Limb (tissue), 2 donors: ENCODE measurements around the gene GUCA1A.
"Not testable (repeated sequence)": the region's sequence is repeated elsewhere in the genome, so short reads cannot be mapped to it uniquely, and the experiment has no call there.

ENCODE experiments used
- DNase-seq, 2 donors: peaks; one replicate each; pipeline ENCODE4 v3.0.0-alpha.2; 2016; ENCODE audit errors: extremely low spot score in 2 of 2

Gene GUCA1A

DNA sequence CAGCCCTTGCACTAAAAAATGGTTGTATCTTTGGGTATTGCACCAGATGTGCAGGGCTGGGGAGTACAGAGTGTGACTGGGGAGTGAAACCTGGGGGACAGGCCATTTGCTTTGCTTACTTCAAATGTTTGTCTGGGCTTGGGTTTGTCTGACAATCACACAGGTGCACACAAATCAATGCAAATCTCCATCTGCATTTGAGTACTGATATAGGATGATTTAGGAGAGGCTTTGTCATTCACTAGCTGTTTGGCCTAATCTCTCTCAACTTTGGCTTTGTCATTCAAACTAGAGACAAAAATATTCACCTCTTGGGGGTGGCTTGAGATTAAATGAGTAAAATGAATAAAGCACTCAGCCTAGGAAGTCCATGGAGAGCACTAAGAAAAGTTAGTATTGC lies 3.8 kb downstream of the GUCA1A start:
- DNase-seq = no peak

DNA sequence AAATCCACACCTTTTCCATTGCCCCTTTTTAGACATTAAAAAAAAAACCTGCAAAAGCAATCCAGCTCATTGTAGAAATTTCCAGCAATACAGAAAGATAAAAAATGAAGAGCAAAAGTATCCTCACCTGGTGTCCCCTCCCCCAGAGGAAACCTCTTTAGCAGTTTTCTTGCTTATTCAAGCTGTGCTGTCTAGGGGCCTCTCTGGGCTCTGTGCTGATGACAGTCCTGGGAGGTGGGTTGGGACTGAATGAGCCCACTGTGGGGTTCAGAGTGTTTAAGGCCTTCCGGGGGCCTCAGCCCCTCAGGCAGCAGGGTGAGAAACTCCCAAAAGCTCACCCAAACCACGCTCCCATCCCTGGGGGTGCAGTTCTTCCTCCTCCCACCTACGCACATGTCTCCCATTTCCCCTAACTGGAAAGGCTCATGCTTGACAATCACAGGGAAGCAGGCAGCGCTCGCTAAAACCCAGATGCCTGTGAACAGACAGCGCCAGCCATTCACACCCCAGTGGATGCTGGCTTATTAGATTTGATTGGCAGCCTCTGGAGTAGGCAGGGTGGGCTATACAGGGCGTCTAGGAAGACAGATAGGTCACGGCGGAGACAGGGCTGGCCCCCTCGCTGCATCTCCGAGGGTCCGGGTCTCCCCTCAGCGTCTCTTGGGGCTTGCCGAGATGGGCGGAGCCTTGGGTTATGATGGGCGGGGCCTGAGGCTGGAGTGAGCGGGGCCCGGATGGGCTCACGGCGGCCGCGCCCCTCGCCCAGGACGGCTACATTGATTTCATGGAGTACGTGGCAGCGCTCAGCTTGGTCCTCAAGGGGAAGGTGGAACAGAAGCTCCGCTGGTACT lies 4.6 kb downstream of the GUCA1A start:
- peak in 1 of 2 donors; percentile 67 for DNase-seq

DNA sequence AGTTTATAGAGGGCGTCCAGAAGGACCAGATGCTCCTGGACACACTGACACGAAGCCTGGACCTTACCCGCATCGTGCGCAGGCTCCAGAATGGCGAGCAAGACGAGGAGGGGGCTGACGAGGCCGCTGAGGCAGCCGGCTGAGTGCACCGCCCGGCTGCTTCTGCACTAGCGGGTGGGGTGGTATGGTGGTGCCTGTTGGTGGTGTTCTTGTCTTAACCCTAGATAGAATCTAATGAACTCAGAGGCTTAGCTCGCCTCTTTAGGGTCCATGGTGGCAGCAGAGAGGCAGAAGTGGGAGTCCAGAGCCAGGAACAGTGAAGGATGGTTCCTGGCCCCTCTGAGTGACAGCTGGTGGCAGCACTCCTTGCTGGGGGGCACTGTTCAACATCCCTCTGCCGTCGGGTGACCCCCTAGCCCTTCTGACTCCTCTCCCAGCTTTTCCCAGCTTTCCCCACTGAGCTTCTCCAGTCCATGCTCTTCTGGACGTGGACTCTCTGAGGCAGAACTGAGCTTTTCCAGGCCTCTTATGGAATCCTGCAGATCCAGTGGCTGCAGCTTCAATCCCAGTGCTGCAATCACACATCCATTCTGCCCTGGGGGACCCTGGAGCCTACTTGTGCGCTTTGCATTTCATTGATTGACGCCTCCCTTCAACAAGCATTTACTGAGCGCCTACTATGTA lies 6.2 kb downstream of the GUCA1A start:
- DNase-seq = no peak

DNA sequence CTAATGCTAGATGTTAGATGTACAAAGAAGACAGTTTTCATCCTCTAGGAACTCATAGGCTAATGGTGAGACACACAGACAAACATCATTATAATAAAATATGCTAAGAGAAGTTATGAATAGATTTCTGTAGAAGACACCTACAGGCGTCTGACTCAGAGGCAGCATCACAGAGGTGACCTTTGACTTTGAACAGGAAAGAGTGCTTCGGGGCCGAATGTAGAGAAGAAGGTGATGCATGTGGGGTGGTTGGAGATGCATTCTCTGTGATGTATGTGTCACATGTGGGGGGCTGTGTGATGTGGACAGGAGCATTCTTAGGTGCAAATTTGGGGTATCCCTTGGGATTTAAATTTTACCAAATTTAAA lies 6.8 kb downstream of the GUCA1A start:
- no peak for DNase-seq

DNA sequence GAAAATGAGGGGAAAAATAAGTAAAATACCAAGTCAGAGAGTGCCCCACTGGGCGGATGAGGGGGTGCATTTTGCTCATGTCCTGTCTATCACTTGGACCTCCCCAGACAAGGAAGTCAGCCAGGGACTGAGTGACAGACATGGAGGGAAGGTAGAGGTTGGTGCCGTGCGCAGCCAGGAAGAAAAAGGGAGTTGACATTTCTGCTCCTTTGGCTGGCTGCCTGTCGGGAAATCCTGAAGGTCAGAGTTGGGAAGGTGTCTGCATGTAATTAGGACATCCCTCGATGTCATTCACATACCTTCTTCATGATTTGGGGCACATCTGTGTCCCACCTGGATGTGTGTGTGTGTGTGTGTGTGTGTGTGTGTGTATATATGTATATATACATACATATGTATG lies 8.9 kb downstream of the GUCA1A start:
- DNase-seq = no peak

DNA sequence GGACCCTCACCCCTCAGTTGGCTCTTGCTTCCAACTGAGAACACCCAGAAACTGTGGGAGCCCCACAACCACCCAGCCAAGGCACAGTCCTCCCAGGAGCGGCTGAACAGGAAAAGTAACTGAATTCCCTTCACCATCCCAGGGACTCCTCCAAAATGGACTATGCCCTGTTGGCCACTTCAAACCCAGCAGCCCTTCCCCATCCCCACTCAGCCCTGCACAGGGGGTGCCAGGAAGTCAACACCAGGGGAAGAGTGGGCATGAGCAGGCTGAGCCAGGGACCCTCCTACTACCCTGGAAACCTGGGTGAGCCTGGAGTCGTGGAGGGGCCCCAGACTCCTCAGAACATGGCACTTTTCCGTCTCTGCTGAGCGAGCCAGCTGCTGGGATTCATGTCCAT lies 11.3 kb downstream of the GUCA1A start:
- DNase-seq = no peak

DNA sequence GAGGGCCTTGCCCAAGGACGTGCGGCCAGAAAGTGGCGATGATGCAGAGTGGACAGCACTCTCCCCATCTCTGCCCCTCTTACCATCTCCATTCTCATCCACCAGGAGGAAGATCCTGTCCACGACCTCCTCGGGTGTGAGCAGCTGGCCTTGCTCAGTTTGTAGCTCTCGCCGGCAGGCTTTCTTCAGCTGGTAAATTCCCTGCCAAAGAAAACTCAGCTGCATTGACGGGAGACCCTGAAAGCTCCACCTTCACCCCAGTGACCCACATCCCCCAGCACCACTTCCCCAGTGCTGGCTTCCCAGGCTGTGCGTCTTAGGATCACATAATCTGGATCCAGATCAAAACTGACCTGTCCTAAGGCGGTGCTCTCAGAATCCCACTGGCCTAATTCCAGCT lies 12.4 kb downstream of the GUCA1A start:
- DNase-seq = no peak

DNA sequence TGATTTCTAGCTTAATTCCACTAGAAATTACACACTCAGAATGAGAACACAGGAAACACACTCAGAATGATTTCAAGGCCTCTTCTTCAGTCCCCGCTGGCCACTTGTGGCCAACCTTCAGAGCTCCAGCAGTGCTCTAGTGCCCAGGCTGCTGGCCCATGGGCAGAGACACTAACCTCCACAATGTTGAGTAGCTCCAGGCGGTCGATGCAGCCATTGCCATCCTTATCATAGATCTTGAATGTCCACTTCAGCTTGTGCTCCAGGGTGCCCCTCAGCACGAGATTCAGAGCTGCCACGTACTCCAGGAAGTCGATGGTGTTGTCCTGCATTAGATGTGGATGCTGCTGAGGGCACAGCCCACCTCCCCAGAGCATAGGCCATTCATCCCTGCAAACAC lies 15.2 kb downstream of the GUCA1A start:
- DNase-seq = no peak

DNA sequence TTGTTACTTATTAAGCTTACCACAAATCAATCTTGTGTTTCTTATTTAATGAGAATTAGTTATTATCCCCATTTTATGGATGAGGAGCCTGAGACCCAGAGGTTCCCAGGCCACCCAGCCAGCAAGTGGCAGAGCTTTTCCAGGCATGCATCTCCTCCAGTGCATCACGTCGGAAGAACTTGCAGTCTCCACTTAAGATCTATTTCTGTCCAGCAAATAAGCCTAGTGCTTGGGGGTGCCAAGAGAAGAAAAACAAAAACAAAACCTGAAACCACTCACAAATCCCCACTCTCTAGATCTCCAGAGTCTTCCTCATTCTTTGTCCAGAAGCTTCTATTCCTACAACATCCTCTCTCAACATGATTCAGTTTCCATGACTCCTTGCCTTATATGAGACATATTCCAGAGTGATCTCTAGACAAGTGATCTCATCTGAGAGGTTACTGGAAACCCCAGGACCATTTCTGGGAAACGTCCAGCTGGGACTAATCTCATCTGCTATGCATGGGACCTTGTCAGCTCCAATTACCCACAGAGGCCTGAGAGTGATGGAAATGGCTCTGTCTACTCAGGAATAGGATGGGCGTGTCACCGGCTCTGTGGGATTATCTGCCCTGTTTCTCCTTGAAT lies 17.5 kb downstream of the GUCA1A start:
- DNase-seq = no peak

DNA sequence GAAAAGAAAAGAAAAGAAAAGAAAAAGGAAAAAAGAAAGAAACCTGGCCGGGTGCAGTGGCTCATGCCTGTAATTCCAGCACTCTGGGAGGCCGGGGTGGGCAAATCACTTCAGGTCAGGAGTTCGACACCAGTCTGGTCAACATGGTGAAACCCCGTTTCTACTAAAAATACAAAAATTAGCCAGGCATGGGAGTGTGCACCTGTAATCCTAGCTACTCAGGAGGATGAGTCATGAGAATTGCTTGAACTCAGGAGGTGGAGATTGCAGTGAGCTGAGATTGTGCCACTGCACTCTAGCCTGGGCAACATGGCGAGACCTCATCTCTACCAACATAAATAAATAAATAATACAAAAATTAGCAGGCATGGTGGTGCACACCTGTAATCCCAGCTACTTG lies 19.2 kb downstream of the GUCA1A start:
- DNase-seq = not testable (repeated sequence)

DNA sequence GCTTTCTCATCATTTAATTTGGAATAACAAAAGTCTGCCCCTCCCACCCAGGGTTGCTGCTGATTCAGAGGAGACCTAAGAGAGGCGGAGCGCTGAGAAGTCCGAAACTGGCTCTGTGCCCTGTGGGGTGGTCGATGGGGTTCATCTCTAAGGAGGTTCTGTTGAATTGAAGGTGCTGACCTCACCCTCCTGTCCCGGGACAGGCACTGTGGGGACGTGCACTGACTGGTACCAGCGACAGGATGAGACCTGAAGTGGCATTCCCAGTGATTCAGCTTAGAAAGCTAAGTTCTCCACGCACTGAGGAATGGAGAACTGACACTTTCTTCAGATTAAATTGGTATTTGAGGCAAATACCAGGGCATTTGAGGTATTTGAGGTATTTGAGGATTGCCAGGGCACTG lies 20.3 kb downstream of the GUCA1A start:
- no peak for DNase-seq

DNA sequence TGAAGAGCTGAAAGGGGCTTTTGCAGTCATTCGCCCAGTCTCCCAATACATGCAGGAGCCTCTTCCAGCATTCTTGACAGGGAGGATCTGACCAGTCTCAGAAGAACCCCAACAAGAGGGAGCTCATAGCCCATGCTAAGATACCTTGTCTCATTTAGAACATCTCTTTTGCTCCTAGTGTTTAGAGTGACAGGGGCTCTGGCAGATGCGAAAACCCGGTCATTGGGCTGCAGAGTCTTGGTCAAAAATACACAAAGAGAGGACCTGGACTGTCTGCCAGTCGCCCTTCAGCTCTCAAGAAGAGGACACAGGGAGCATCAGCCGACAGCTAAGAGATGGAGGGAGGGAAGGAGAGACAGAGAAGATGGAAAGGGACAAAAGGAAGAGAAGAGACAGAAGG lies 20.9 kb downstream of the GUCA1A start:
- no peak for DNase-seq

DNA sequence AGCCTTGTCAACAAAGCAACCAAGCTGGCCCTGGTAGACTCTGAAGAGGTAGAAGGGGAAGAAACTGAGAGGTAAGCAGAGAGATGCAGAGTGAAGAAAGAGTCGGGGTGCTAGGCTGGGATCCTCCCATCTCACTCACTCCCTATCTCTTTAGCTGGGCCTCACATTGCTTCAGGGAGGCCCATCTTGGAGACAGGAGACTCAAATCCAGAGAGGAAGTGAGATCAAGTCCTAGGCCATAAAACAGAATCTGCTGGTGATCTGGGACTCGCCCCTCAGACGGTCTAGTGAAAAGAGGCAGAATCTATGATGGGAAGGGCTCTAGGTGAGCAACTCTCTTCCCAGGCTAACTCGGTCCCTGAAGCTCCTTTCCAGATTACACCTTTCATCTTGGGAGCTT lies 22.3 kb downstream of the GUCA1A start:
- no peak for DNase-seq

DNA sequence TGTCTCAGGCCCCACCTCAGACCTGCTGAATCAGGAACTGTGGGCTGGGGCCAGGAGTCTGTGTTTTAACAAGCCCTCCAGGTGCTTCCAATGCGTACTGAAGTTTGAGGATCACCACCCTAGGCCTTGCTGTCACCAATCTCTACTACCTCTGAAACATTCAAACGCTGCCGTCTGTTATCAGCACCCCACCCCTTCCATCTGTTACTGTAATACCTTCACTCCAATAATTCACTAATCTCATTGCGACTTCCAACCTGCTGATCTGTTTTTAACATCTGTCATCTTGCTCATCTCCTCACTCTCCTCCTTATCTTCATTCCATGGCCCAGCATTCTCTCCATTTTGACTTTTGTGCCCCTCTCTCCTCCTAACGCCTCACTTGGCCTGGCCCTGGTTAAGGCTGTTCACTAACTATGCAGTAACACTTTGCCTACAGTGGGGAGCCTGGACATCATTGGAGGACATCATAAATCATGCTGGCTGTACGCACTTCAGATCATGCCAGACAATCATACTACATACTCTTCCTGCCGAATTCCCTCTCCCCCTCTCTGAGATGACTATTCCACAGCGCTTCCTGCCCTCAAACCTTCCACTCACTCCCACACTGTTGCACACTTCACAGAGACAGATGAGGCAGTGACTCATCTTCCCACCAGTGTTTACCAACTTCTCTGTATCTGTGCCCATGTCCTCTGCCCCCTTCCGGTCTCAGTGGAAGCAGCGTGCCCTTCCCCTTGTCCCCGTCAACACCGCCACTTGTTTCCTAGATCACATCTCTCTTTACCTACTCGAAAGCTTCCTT lies 24.6 kb downstream of the GUCA1A start:
- DNase-seq = no peak

DNA sequence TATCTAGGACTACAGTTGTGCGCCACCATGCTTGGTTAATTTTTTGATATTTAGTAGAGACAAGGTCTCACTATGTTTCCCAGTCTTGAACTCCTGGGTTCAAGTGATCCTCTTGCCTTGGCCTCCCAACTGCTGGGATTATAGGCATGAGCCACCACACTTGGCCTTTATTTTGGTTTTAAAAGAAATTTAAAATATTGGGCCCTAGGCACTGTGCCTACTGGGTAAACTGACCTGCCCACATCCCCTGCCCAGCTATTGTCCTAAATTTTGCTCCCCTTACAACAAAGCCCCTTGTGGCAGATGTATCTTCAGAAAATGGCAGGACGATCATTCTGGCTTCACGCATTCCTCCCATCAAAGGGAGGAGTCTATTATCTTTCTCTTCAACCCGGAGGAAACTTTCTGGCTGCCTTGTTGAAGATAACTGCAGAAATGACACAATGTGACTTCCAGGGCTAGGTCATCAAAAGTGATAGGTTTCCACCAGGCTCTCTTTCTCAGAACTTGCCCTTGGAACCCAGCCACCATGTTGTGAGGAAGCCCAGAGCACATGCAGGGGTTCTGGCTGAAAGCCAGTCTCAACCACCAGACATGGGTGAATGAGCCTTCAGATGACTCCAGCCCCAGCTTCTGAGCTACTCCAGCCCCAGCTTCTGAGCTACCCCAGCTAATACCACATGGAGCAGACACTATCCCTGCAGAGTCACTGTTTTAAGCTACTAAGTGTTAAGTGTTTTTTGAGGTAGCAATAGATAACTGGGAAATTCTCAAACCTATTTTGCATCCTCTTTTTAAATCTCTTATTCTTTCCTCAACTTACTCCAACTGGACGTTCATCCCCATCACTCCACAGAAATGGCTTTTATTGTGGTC lies 26.2 kb downstream of the GUCA1A start:
- DNase-seq = no peak

DNA sequence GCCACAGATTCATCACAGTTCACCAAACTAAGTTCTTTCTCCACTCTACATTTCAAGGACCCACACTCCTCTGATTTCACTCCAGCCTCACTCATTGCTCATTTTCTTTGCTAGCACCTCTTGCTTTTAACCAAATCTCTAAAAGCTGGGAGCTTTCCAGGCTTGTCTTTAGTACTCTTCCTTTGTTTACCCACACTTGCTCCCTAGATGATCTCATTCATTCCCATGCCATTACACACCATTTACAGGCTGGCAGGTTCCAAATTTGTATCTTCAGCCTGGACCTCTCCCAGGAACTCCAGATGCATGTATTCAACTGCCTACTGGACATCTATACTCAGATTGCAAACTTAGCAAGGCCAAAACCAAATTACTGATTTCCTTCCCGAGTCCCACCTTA lies 26.9 kb downstream of the GUCA1A start:
- DNase-seq = no peak

DNA sequence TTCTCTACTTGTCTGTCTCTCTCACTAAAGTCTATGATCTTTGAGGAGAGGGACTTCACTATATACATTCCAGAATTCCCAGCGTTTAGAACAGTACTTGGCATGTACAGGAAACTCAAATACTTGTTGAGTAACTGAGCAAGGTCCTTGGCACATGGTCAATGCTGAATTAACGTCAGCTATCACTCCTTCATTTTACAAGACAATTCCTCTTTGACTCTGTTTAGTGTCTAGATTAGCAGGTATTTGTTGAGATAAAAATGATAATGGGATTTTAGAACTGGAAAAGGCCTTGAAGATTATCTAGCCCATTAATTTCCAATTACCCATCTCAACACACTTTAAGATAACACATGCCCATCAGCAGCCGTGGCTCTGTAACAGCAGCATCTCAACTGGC lies 28.2 kb downstream of the GUCA1A start:
- DNase-seq = no peak

DNA sequence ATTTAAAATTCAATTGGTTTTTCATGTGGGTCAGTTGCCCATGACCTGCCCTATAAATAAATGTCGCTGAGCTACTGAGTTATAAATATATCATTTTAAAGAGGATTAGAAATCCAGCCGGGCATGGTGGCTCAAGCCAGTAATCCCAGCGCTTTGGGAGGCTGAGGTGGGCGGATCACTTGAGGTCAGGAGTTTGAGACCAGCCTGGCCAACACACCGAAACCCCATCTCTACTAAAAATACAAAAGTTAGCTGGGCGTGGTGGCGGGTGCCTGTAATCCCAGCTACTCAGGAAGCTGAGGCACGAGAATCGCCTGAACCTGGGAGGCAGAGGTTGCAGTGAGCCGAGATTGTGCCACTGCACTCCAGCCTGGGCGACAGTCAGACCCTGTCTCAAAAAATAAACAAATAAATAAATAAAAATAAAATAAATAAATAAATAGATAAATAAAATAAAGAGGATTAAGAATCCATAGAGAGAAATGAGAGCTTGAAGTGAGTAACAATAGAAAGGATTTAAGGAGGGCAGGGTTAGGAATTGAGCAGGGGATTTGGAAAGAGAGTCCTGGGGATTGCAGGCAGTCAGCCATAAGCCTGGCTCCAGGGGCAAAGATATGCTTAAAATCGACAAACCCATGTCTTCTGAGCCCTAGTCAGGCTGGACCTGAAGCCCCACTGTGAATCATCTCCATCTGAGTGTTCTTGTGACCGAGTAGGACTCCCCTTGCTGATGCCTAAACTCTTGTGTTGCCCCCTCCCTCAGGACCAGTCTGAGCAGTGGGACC lies 29.2 kb downstream of the GUCA1A start:
- not testable (repeated sequence) for DNase-seq

DNA sequence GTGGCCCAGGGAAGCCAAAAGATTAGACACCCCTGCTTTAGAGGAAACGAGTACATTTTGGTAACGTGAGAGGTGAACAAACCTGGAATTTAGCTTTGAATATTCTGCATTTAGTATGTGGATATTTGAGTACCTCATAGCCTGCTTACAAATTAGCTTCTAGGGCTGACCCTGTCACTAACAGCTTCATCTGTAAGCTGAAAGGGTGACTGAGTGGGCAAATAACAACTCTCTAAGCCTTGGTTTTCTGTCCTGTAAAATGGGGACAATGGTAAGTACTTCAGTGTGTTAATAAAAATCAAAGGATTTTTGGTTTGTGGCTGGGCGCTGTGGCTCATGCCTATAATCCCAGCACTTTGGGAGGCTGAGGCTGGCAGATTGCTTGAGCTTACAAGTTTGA lies 30.0 kb downstream of the GUCA1A start:
- no peak for DNase-seq

DNA sequence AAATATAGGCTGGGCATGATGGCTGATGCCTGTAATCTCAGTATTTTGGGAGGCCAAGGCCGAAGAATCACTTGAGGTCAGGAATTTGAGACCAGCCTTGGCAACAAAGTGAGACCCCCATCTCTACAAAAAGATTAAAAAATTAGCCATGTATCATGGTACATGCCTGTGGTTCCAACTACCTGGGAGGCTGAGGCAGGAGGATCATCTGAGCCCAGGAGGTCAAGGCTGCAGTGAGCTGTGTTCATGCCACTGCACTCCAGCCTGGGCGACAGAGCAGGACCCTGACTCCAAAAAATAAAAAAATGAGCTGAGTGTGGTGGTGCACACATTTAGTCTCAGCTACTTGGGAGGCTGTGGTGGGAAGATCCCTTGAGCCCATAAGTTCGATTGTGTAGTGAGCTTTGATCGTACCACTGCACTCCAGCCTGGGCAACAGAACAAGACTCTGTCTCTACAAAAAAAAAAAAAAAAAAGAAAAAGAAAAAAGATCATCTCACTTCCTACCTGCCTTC lies 31.7 kb downstream of the GUCA1A start:
- no peak for DNase-seq
